Gastrocnemius medialis (tissue), 4 donors: ENCODE measurements around the gene WFS1.

ENCODE experiments used
- CTCF ChIP-seq, 5 experiments: fragments of 450-650 bp in 3 of 5; fragments of 200-600 bp in 2 of 5; sonication (generic) in 2 of 5; IDR thresholded peaks in 4 of 5; conservative IDR thresholded peaks in 1 of 5; 1 replicate in 4 of 5; 2 replicates in 1 of 5; pipeline ENCODE4 v1.5.1; 2016 to 2019; ENCODE audit warnings: antibody characterized with exemption in 5 of 5, mild to moderate bottlenecking in 3 of 5, moderate library complexity in 3 of 5
- POLR2A ChIP-seq, 2 donors: fragments of 450-650 bp; IDR thresholded peaks; one replicate each; pipeline ENCODE4 v1.6.1; 2017; ENCODE audit warnings: antibody characterized with exemption in 2 of 2, mild to moderate bottlenecking in 2 of 2, moderate library complexity in 2 of 2

- TF ChIP-seq CTCF (IDR thresholded peaks at IDR 0.05 in 4 of 5, conservative IDR thresholded peaks at IDR 0.05 in 1 of 5): no peak
- no peak for TF ChIP-seq POLR2A (IDR thresholded peaks at IDR 0.05)
Measured at GRCh38 chr4:6227412-6228157, 42.1 kb upstream of the WFS1 start.
